OCI-LY7 (cell line): ENCODE data around the gene SAMM50. TPM values are rescaled to one million over a fixed set of nuclear protein-coding genes. Genes with fewer than 3 reads are reported as not detected.

Source experiments
- BruUV-seq: library from RNA; stranded (reverse); fragments of 400-500 nt; replicated peaks from 2 replicates; lab custom pipeline; 2021; lab: Mats Ljungman, UMichigan
- CTCF ChIA-PET: fragments of 300-600 bp; sonication (Branson Sonifier 250); formaldehyde crosslinking; loops from one replicate; lab custom pipeline; 2022; ENCODE audit warnings: antibody characterized with exemption; ENCODE audit not compliant: unreplicated experiment; lab: Charles Lee
- POLR2A ChIA-PET: fragments of 300-600 bp; sonication (Branson Sonifier 250); formaldehyde crosslinking; loops from one replicate; lab custom pipeline; 2022; ENCODE audit warnings: antibody characterized with exemption; lab: Charles Lee
- DNase-seq: peaks from one replicate; pipeline ENCODE4 v3.0.0-alpha.2; 2015; ENCODE audit warnings: low spot score
- H2AFZ ChIP-seq: fragments of 200-600 bp; sonication (generic), shearing (Covaris generic); 2 replicates; pipeline ENCODE4 v1.6.1; 2014; ENCODE audit warnings: mild to moderate bottlenecking, antibody characterized with exemption, low read length, moderate library complexity
- H3K27ac ChIP-seq: fragments of 200-600 bp; sonication (generic); 2 replicates; pipeline ENCODE4 v1.5.1; 2014; ENCODE audit warnings: mixed run types, low read depth, mild to moderate bottlenecking, moderate library complexity, low read length, inconsistent platforms; ENCODE audit not compliant: poor library complexity, severe bottlenecking
- H3K36me3 ChIP-seq: fragments of 200-600 bp; sonication (generic); 2 replicates; pipeline ENCODE4 v1.6.1; 2014; ENCODE audit warnings: mild to moderate bottlenecking, antibody characterized with exemption, low read length, moderate library complexity, mixed read lengths; ENCODE audit not compliant: insufficient read depth
- H3K4me1 ChIP-seq: fragments of 200-600 bp; sonication (generic); 2 replicates; pipeline ENCODE4 v1.5.1; 2014; ENCODE audit warnings: mild to moderate bottlenecking, low read length; ENCODE audit not compliant: insufficient read depth, poor library complexity, severe bottlenecking
- H3K4me2 ChIP-seq: fragments of 200-600 bp; sonication (generic); 2 replicates; pipeline ENCODE4 v1.6.1; 2014; ENCODE audit warnings: mild to moderate bottlenecking, low read length
- H3K4me3 ChIP-seq: fragments of 200-600 bp; sonication (generic); 2 replicates; pipeline ENCODE4 v1.5.1; 2014; ENCODE audit warnings: mild to moderate bottlenecking, low read depth, low read length; ENCODE audit not compliant: poor library complexity, severe bottlenecking
- H3K79me2 ChIP-seq: fragments of 200-600 bp; sonication (generic); 2 replicates; pipeline ENCODE4 v1.6.1; 2016; ENCODE audit warnings: low read depth, mild to moderate bottlenecking, low read length, moderate library complexity, mixed read lengths; ENCODE audit not compliant: insufficient read depth
- H3K9me2 ChIP-seq: fragments of 200-600 bp; sonication (generic); 2 replicates; pipeline ENCODE4 v1.6.1; 2016; ENCODE audit warnings: mild to moderate bottlenecking, low read length, mixed read lengths; ENCODE audit not compliant: insufficient read depth
- H3K9me3 ChIP-seq: fragments of 200-600 bp; sonication (generic); 2 replicates; pipeline ENCODE4 v1.6.1; 2014; ENCODE audit warnings: mild to moderate bottlenecking, mixed run types, low read length, mixed read lengths
- H4K20me1 ChIP-seq: fragments of 200-600 bp; sonication (generic); 2 replicates; pipeline ENCODE4 v1.6.1; 2014; ENCODE audit warnings: mild to moderate bottlenecking, antibody characterized with exemption, low read length, moderate library complexity, mixed read lengths; ENCODE audit not compliant: insufficient read depth
- CTCF ChIP-seq: fragments of 200-600 bp; sonication (generic); conservative IDR thresholded peaks from 2 replicates; pipeline ENCODE4 v1.5.1; 2014; ENCODE audit warnings: mild to moderate bottlenecking, antibody characterized with exemption, low read length, moderate library complexity, mixed read lengths
- EZH2phosphoT487 ChIP-seq: fragments of 200-600 bp; sonication (generic); IDR thresholded peaks from 2 replicates; pipeline ENCODE4 v1.6.1; 2018; ENCODE audit warnings: low read depth, borderline replicate concordance, mild to moderate bottlenecking, mixed run types, antibody characterized with exemption, low read length, moderate library complexity, mixed read lengths
- intact Hi-C: fragments of 100-400 bp; cut with micrococcal nuclease; formaldehyde crosslinking; loops from one replicate; pipeline ENCODE4 v1.10.0; 2022; ENCODE audit not compliant: unreplicated experiment
- total RNA-seq, 2 experiments: library from RNA; depleted of rRNA in 1 of 2; stranded (reverse); fragments of >200 nt in 1 of 2; shearing (Covaris generic) in 1 of 2; gene quantifications; 2 replicates each; pipeline ENCODE4 v1.2.3, GENCODE V29; 2014 to 2022

SAMM50 gene
- total RNA-seq, 2 experiments from 2014 or later: 34.6 to 72.9 TPM

GRCh38 chr22:43985532-43985931 is 30.3 kb downstream of the SAMM50 start:
- H3K27ac ChIP-seq: no peak overlapping the region
- TF ChIP-seq CTCF (no peak), EZH2phosphoT487 (no peak)
- no peaks in the 10 kb centered on the region for H3K4me1 ChIP-seq
- H3K36me3 ChIP-seq: peaks cover 90% of the 10 kb centered on the region
- TSS peak; percentile 17 for BruUV-seq
- no peak overlapping the region for H3K4me2 ChIP-seq
- POLR2A ChIA-PET: no interaction called here
- H4K20me1 ChIP-seq: no peaks in the 10 kb centered on the region
- no peaks in the 10 kb centered on the region for H3K9me2 ChIP-seq
- no peaks in the 10 kb centered on the region for H3K79me2 ChIP-seq
- DNase-seq: no peak
- no peaks in the 10 kb centered on the region for H3K9me3 ChIP-seq
- CTCF ChIA-PET: no interaction called here
- H3K4me3 ChIP-seq: no peak overlapping the region
- no peak overlapping the region for H2AFZ ChIP-seq
- intact Hi-C loops: no loop called here

- BruUV-seq: no TSS peak
- ChIA-PET POLR2A (interaction anchor here (0.9 kb wide), 1 partner anchor 22 kb away, joined by 3 read pairs; no protein-coding TSS in a partner anchor), CTCF (no interaction called here)
- Histone ChIP-seq H3K4me2 (no peak overlapping the region), H3K9me3 (no peaks in the 10 kb centered on the region), H3K9me2 (no peaks in the 10 kb centered on the region), H3K27ac (no peak overlapping the region), H3K79me2 (no peaks in the 10 kb centered on the region), H3K4me3 (no peak overlapping the region), H4K20me1 (no peaks in the 10 kb centered on the region), H3K4me1 (peaks cover 5% of the 10 kb centered on the region), H2AFZ (no peak overlapping the region), H3K36me3 (peaks cover 88% of the 10 kb centered on the region)
- no peak for TF ChIP-seq EZH2phosphoT487
- no peak for TF ChIP-seq CTCF
- no peak for DNase-seq
- intact Hi-C loops: no loop called here
These were observed 33.0 kb downstream of the SAMM50 start for GRCh38 chr22:43988116-43988820.

GRCh38 chr22:43988960-43989359 is 33.7 kb downstream of the SAMM50 start:
- H3K4me3 ChIP-seq: no peak overlapping the region
- H3K9me3 ChIP-seq: no peaks in the 10 kb centered on the region
- no peaks in the 10 kb centered on the region for H3K79me2 ChIP-seq
- peaks cover 88% of the 10 kb centered on the region for H3K36me3 ChIP-seq
- H4K20me1 ChIP-seq: no peaks in the 10 kb centered on the region
- ChIA-PET POLR2A (interaction anchor here (0.6 kb wide), 1 partner anchor 292 kb away, joined by 4 read pairs; no protein-coding TSS in a partner anchor), CTCF (no interaction called here)
- intact Hi-C loops: no loop called here
- TF ChIP-seq CTCF: no peak
- no peak for TF ChIP-seq EZH2phosphoT487
- no TSS peak for BruUV-seq
- no peak overlapping the region for H3K27ac ChIP-seq
- H3K4me1 ChIP-seq: peaks cover 10% of the 10 kb centered on the region
- no peak overlapping the region for H3K4me2 ChIP-seq
- H3K9me2 ChIP-seq: no peaks in the 10 kb centered on the region
- DNase-seq: no peak
- no peak overlapping the region for H2AFZ ChIP-seq
